Stimulated activated CD8-positive, alpha-beta memory T cell treated with anti-CD3 and anti-CD28 coated beads, Interleukin-15, amount 100 ng/mL, for 1 hour (primary cell): ENCODE data around the gene CPM.
"Not testable (repeated sequence)": the region's sequence is repeated elsewhere in the genome, so short reads cannot be mapped to it uniquely, and the experiment has no call there.

ENCODE experiments used
- DNase-seq: peaks from one replicate; pipeline ENCODE4 v3.0.0-alpha.2; 2020; ENCODE audit warnings: low read depth

The CPM gene

GRCh38 chr12:68878283-68878682, 54.7 kb downstream of the CPM start:
- no peak for DNase-seq

GRCh38 chr12:68877583-68877982, 55.4 kb downstream of the CPM start:
- no peak for DNase-seq

- DNase-seq, result no peak
Observed at GRCh38 chr12:68876461-68876860, 56.5 kb downstream of the CPM start.

GRCh38 chr12:68873316-68873715, 59.7 kb downstream of the CPM start:
- no peak for DNase-seq

- DNase-seq, result no peak
Observed at GRCh38 chr12:68871921-68872320, 61.0 kb downstream of the CPM start.

GRCh38 chr12:68871396-68871795, 61.6 kb downstream of the CPM start:
- no peak for DNase-seq

GRCh38 chr12:68870443-68870842, 62.5 kb downstream of the CPM start:
- no peak for DNase-seq

GRCh38 chr12:68870011-68870410, 63.0 kb downstream of the CPM start:
- no peak for DNase-seq

- DNase-seq, result no peak
Observed at GRCh38 chr12:68868043-68868790, 64.8 kb downstream of the CPM start.

GRCh38 chr12:68867606-68868005, 65.4 kb downstream of the CPM start:
- no peak for DNase-seq

- no peak for DNase-seq
Observed at GRCh38 chr12:68866950-68867349, 66.0 kb downstream of the CPM start.

- no peak for DNase-seq
Observed at GRCh38 chr12:68865399-68866164, 67.4 kb downstream of the CPM start.

GRCh38 chr12:68864604-68865003, 68.4 kb downstream of the CPM start:
- no peak for DNase-seq

- not testable (repeated sequence) for DNase-seq
Observed at GRCh38 chr12:68863886-68864454, 69.0 kb downstream of the CPM start.

- DNase-seq, result no peak
Observed at GRCh38 chr12:68863109-68863770, 69.7 kb downstream of the CPM start.

GRCh38 chr12:68861890-68862289, 71.1 kb downstream of the CPM start:
- DNase-seq, result no peak

GRCh38 chr12:68856510-68856909, 76.5 kb downstream of the CPM start:
- DNase-seq, result no peak

- DNase-seq, result no peak
Observed at GRCh38 chr12:68855771-68856170, 77.2 kb downstream of the CPM start.

- no peak for DNase-seq
Observed at GRCh38 chr12:68855111-68855510, 77.9 kb downstream of the CPM start.

- no peak for DNase-seq
Observed at GRCh38 chr12:68854554-68854953, 78.4 kb downstream of the CPM start.

GRCh38 chr12:68854078-68854468, 78.9 kb downstream of the CPM start:
- no peak for DNase-seq

GRCh38 chr12:68853396-68854077, 79.4 kb downstream of the CPM start:
- no peak for DNase-seq
